OCI-LY7 (cell line): ENCODE data around the gene FAM200A.
"Not testable (repeated sequence)": the region's sequence is repeated elsewhere in the genome, so short reads cannot be mapped to it uniquely, and the experiment has no call there.

Experiments used
- CTCF ChIP-seq: fragments of 200-600 bp; sonication (generic); conservative IDR thresholded peaks from 2 replicates; pipeline ENCODE4 v1.5.1; 2014; ENCODE audit warnings: mild to moderate bottlenecking, antibody characterized with exemption, low read length, moderate library complexity, mixed read lengths
- EZH2phosphoT487 ChIP-seq: fragments of 200-600 bp; sonication (generic); IDR thresholded peaks from 2 replicates; pipeline ENCODE4 v1.6.1; 2018; ENCODE audit warnings: low read depth, borderline replicate concordance, mild to moderate bottlenecking, mixed run types, antibody characterized with exemption, low read length, moderate library complexity, mixed read lengths

GRCh38 chr7:99545308-99545707, 6.6 kb downstream of the FAM200A start:
- not testable (repeated sequence) for TF ChIP-seq CTCF, EZH2phosphoT487
